Mucosa of descending colon (tissue), 3 donors: ENCODE measurements around the gene THAP7. TPM values are rescaled to one million over a fixed set of nuclear protein-coding genes. Genes with fewer than 3 reads are reported as not detected.
"Not testable (repeated sequence)": the region's sequence is repeated elsewhere in the genome, so short reads cannot be mapped to it uniquely, and the experiment has no call there.

Source experiments
- ATAC-seq: fragments of 200-7000 bp; cut with Tn5 transposase; one replicate; pipeline ENCODE4 v1.9.1; 2020; ENCODE audit warnings: mild to moderate bottlenecking, moderate library complexity
- DNase-seq, 3 donors: peaks; one replicate each; pipeline ENCODE4 v3.0.0-alpha.2; 2020
- H3K36me3 ChIP-seq: fragments of 200-600 bp; one replicate; pipeline ENCODE4 v1.8.0; 2021; ENCODE audit warnings: low read depth, mild to moderate bottlenecking
- H3K4me1 ChIP-seq: fragments of 200-600 bp; one replicate; pipeline ENCODE4 v1.8.0; 2021; ENCODE audit warnings: low read depth, mild to moderate bottlenecking
- H3K4me3 ChIP-seq: fragments of 200-600 bp; one replicate; pipeline ENCODE4 v1.8.0; 2021; ENCODE audit warnings: mild to moderate bottlenecking
- H3K9me3 ChIP-seq: fragments of 200-600 bp; one replicate; pipeline ENCODE4 v1.8.0; 2021; ENCODE audit warnings: mild to moderate bottlenecking
- intact Hi-C, 2 donors: fragments of 100-400 bp; cut with DNase I in 1 of 2; cut with micrococcal nuclease in 1 of 2; formaldehyde crosslinking; loops; one replicate each; pipeline versions ENCODE4 v1.11.0 to v1.11.1; 2022; cut with DNase I, micrococcal nuclease
- total RNA-seq, 3 donors: library from RNA; stranded (reverse); fragmentation: NEBNext Ultra II Directional in 2 of 3; extraction: Animal tissue kit (Norgen Biotek cat#: 25700) in 2 of 3; gene quantifications; one replicate each; pipeline versions ENCODE4 v1.2.1 to v1.2.4, GENCODE V29; 2021 to 2023
- TF ChIP-seq, protein P1 (sequence below): fragments of 200-600 bp; IDR thresholded peaks from one replicate; pipeline ENCODE4 v1.8.0; 2022; ENCODE audit warnings: antibody characterized with exemption, mild to moderate bottlenecking
- donor health status: DM: no; HTN: no; CAD: no; lungs with moderate emphysema.
- donor health status: DM: no; HTN: no; CAD: no.
- donor health status: DM: no; HTN: yes; CAD: no.

The THAP7 gene
- total RNA-seq, 3 donors from 2014 or later = 16.8 to 27.8 (median 19.8) TPM

DNA sequence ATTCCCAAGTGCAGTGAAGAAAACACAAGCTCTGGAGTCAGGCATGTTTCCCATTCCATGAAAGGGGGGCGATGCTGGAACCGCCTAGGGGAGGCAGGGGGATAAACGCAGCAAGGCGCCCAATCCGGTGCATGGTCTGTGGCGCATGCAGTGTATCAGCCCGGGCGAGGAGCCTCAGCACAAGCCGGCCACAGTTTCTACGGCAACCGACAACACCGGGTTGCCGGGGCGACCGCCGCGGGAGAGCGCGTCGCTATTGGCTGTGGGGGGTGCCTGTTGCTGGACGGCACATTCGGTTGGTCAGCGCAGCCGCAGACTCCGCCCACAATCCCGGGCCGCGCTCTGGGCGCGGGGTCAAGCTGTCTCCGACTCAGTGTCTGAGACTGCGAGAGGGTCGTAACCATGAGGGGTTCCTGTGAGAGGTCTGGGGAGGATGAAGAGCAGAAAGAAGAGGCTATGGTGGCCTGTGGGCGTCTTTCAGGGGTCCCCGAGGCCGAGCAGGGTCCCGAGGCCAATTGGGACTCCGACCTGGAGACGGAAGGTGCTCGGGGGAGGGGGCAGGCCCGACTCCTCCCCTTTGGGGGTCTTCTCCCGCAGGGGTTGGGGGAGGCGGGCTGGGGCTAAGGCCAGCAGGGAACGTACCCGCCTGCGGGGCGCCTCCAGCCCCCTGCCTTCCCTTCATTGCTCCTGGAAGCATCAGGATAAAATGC, 43.8 kb upstream of the THAP7 start, which contains the start of gene LRRC74B:
TSS of gene LRRC74B (plus strand) at position 362 of the 710 bp plus-strand sequence. CDS start at position 403, 41 bp downstream.
- Histone ChIP-seq H3K36me3 (no peaks in the 10 kb centered on the region), H3K4me3 (no peak within 1 kb of the TSS), H3K9me3 (no peaks in the 10 kb centered on the region), H3K4me1 (peaks cover 15% of the 10 kb centered on the region)
- ATAC-seq (peak; percentile 91), DNase-seq (peak; percentile 86 to 90 (median 88))
- intact Hi-C loops = no loop called here
- TF ChIP-seq, protein P1, sequence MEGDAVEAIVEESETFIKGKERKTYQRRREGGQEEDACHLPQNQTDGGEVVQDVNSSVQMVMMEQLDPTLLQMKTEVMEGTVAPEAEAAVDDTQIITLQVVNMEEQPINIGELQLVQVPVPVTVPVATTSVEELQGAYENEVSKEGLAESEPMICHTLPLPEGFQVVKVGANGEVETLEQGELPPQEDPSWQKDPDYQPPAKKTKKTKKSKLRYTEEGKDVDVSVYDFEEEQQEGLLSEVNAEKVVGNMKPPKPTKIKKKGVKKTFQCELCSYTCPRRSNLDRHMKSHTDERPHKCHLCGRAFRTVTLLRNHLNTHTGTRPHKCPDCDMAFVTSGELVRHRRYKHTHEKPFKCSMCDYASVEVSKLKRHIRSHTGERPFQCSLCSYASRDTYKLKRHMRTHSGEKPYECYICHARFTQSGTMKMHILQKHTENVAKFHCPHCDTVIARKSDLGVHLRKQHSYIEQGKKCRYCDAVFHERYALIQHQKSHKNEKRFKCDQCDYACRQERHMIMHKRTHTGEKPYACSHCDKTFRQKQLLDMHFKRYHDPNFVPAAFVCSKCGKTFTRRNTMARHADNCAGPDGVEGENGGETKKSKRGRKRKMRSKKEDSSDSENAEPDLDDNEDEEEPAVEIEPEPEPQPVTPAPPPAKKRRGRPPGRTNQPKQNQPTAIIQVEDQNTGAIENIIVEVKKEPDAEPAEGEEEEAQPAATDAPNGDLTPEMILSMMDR = no peak

DNA sequence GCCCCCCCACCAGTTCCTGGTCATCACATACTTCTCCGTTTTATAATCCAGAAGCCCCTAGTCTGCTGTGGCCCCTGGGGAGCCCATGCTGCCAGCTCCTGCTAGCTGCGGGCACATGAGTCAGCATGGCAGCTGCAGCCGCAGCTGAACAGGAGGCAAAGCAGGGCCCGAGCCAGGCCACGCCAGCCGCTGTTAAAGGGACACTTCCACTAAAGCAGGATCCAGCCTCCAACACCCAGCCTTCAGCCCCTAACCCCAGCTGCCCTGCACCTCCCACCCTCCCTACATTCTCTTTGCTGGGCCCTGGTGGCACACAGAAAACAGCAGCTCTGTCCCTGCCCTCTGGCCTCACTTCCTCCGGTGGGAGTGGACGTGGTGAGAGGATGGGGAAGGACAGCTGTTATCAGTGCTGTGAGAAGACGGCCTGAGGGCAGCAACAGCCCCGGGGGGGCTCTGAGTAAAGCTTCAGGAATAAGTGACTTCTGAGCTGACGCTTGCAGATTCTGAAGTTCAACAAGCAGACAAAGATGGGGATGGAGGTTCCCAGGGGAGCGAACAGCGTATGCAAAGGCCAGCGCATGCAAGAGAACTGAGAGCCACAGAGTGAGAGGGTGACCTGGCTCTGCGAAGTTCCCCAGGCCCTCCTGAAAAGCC, 43.1 kb upstream of the THAP7 start:
- peak; percentile 49 for ATAC-seq
- DNase-seq = no peak
- intact Hi-C loops = no loop called here

DNA sequence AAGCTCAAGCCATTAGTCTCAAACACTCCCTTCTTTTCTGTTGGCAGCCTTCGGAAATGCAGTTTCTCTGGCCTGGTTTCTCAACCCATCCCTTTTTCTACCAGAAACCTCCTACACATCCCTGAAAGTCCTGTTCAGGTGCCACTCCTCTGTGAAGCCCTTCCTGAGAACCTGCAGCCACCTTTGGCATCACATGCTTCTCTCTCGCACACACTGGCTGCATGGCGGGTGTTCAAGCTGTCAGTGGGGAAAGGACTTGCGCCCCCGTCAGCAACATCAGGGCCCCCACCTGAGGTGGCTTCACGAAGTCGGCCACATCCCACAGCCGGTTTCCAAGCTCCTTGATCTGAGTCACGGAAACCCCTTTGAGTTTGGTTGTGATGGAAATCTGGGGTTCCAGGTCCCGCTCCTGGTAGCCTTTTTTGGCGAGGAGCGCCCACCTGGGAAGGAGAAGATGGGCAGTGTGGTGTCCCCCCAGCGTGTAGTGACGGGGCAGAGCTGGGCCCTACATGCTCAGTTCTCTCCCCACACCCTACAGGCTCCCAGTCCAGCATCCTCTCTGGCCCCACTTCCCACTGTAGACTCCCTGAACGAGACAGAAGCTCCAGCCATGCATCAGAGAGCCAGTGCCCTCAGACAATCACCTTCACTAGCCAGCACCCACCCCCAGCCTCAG, 42.1 kb upstream of the THAP7 start:
- ATAC-seq (no peak), DNase-seq (no peak)
- TF ChIP-seq, protein P1 = no peak
- H3K9me3 ChIP-seq = no peaks in the 10 kb centered on the region
- intact Hi-C loops = no loop called here
- no peak overlapping the region for H3K4me3 ChIP-seq
- H3K36me3 ChIP-seq = no peaks in the 10 kb centered on the region
- H3K4me1 ChIP-seq = peaks cover 15% of the 10 kb centered on the region

More for the DNA sequence above, 43.1 kb upstream of the THAP7 start:
- H3K9me3 ChIP-seq = no peaks in the 10 kb centered on the region
- H3K4me1 ChIP-seq = peaks cover 15% of the 10 kb centered on the region
- H3K36me3 ChIP-seq = no peaks in the 10 kb centered on the region
- TF ChIP-seq, protein P1 = no peak
- H3K4me3 ChIP-seq = no peak overlapping the region

DNA sequence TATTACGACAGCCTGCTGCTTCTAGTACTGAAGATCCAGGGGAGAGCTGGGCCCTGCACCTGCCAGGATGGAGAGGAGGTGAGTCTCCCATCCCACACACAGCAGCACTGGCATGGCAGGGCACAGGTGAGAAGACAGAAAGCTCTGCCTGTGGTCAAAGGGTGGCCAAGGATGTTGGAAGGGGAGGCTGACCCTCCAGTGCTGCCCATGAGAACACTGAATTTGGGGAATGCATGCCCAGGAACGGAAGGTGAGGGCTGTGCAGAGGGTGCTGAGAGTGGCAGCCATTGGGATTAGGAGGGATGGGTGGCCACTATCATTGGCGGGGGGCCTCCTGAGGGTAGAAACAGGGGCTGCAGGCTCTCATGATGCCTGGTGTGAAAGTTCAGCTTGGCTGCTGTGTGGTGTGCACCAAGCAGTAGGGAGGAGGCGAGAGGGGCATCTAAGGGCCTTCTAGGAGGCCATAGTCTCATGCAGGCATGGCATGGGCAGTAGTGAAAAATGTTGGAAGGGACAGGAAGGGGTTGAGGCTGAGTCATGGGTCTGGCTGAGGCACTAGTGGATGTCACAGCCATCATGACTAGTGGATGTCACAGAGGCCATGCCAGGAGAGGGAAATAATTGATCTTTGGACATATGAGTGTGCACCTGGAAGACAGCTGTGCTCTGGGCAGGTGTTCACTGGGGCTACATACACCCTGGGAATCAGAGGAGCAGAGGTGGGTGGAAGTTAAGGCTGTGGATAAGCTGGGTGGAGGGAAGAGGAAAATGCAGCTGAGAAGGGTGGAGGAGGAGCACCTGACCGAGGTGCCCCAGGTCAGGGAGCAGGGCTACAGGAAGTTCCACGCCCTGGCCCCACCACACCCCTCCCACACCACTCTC, 41.3 kb upstream of the THAP7 start:
- Histone ChIP-seq H3K9me3 (no peaks in the 10 kb centered on the region), H3K4me3 (no peak overlapping the region), H3K36me3 (no peaks in the 10 kb centered on the region), H3K4me1 (peaks cover 15% of the 10 kb centered on the region)
- intact Hi-C loops = no loop called here
- TF ChIP-seq, protein P1 = no peak
- peak; percentile 73 for ATAC-seq
- peak in 2 of 3 donors; percentile 40 to 63 for DNase-seq

DNA sequence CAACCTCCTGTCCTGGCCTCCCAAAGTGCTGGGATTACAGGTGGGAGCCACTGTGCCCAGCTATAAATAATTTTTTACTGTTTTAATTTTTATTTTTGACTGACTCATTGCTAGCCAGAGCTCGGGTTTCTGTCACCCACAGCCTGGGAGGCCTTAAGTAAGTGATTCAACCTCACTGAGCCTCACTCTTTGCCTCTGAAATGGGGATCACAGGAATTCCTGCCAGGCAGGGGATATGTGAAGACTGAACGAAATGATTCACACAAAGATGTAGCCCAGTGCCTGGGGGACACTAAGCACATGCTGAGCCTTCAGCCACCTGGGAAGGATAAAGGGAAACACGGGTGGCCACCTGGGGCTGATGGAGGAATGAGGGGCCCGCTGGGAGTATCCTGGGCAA, 40.0 kb upstream of the THAP7 start:
- ATAC-seq (no peak), DNase-seq (no peak)
- intact Hi-C loops = no loop called here
- Histone ChIP-seq H3K36me3 (no peaks in the 10 kb centered on the region), H3K4me1 (peaks cover 15% of the 10 kb centered on the region), H3K9me3 (no peaks in the 10 kb centered on the region), H3K4me3 (no peak overlapping the region)
- TF ChIP-seq, protein P1 = no peak

DNA sequence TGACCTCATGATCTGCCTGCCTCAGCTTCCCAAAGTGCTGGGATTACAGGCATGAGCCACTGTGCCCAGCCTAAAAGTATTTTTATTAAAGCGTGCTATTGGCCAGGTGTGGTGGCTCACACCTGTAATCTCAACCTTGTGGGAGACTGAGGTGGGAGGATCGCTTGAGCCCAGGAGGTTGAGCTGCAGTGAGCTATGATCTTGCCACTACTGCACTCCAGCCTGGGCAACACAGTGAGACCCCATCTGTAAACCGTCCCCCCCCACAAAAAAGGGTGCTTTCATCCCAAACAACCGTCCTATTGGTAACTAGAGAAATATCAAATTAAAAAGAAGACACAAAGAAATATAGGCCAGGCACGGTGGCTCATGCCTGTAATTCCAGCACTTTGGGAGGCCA, 37.2 kb upstream of the THAP7 start:
- H3K9me3 ChIP-seq, intact Hi-C loops, DNase-seq, ATAC-seq, H3K4me1 ChIP-seq, H3K4me3 ChIP-seq, H3K36me3 ChIP-seq: not testable (repeated sequence)
